Panc1 (cell line): ENCODE measurements around the gene FARS2. TPM values are rescaled to one million over a fixed set of nuclear protein-coding genes. Genes with fewer than 3 reads are reported as not detected.

ENCODE experiments used
- ATAC-seq: fragments of 200-7000 bp; cut with Tn5 transposase; 2 replicates; pipeline ENCODE4 v1.9.1; 2020; ENCODE audit warnings: mild to moderate bottlenecking, moderate library complexity
- BruUV-seq: library from RNA; stranded (reverse); fragments of 400-500 nt; replicated peaks from 2 replicates; lab custom pipeline; 2021; lab: Mats Ljungman, UMichigan
- CTCF ChIA-PET: fragments of 300-600 bp; sonication (Branson Sonifier 250); formaldehyde crosslinking; loops from one replicate; lab custom pipeline; 2022; ENCODE audit warnings: antibody characterized with exemption; lab: Charles Lee
- POLR2A ChIA-PET: fragments of 300-600 bp; sonication (Branson Sonifier 250); formaldehyde crosslinking; loops from one replicate; lab custom pipeline; 2022; ENCODE audit warnings: antibody characterized with exemption; lab: Charles Lee
- DNase-seq: peaks from one replicate; pipeline ENCODE4 v3.0.0-alpha.2; 2010; ENCODE audit warnings: low read depth, low spot score
- H3K27ac ChIP-seq: 2 replicates; pipeline ENCODE4 v1.5.1; 2011; ENCODE audit warnings: mild to moderate bottlenecking, low read length, inconsistent platforms
- H3K27me3 ChIP-seq: fragments of 200-500 bp; sonication (Bioruptor generic); 2 replicates; pipeline ENCODE4 v1.6.0; 2014; ENCODE audit warnings: low read length, inconsistent platforms; ENCODE audit not compliant: control insufficient read depth, insufficient read depth
- H3K36me3 ChIP-seq: fragments of 200-500 bp; sonication (Bioruptor generic); 2 replicates; pipeline ENCODE4 v1.5.1; 2014; ENCODE audit warnings: inconsistent platforms, mild to moderate bottlenecking, low read length, moderate library complexity; ENCODE audit not compliant: control insufficient read depth, insufficient read depth
- H3K4me1 ChIP-seq: 2 replicates; pipeline ENCODE4 v1.5.1; 2011; ENCODE audit warnings: inconsistent platforms, mild to moderate bottlenecking, low read length, moderate library complexity; ENCODE audit not compliant: control insufficient read depth, insufficient read depth
- H3K4me3 ChIP-seq, 2 experiments: 2 replicates each; pipeline ENCODE4 v1.5.1; 2011 to 2012; ENCODE audit warnings: low read depth in 2 of 2, low read length in 2 of 2, mild to moderate bottlenecking in 2 of 2, inconsistent platforms in 1 of 2, moderate library complexity in 1 of 2
- H3K9me3 ChIP-seq: fragments of 200-500 bp; sonication (Bioruptor generic); 2 replicates; pipeline ENCODE4 v1.5.1; 2014; ENCODE audit warnings: low read depth, mild to moderate bottlenecking, inconsistent platforms, low read length, moderate library complexity; ENCODE audit not compliant: control insufficient read depth, insufficient read depth
- POLR2AphosphoS5 ChIP-seq: IDR thresholded peaks from 2 replicates; pipeline ENCODE4 v1.6.1; 2012; ENCODE audit warnings: mild to moderate bottlenecking, low read depth, low read length, moderate library complexity
- SIN3A ChIP-seq: IDR thresholded peaks from 2 replicates; pipeline ENCODE4 v1.6.1; 2012; ENCODE audit warnings: low read depth, mild to moderate bottlenecking, low read length, moderate library complexity, borderline replicate concordance; ENCODE audit not compliant: insufficient read depth
- TCF7L2 ChIP-seq: IDR thresholded peaks from 2 replicates; pipeline ENCODE4 v1.6.1; 2011; ENCODE audit warnings: mild to moderate bottlenecking, low read depth, low read length, inconsistent platforms
- in situ Hi-C: cut with HindIII; loops from 2 replicates; pipeline ENCODE4 v1.10.0; 2016; ENCODE audit warnings: low sequenced_read_pairs, low pct_unique_long_range_greater_than_20kb
- intact Hi-C: fragments of 100-400 bp; cut with micrococcal nuclease; formaldehyde crosslinking; loops from one replicate; pipeline ENCODE4 v1.10.0; 2022; ENCODE audit not compliant: unreplicated experiment
- total RNA-seq: library from RNA; stranded (reverse); gene quantifications from one replicate; pipeline ENCODE4 v1.2.1, GENCODE V29; 2021; ENCODE audit not compliant: unreplicated experiment
- TF ChIP-seq, protein P1 (sequence below), 2 experiments: IDR thresholded peaks; 2 replicates each; pipeline ENCODE4 v1.6.1; 2011 to 2012; ENCODE audit warnings: low read depth in 2 of 2, control low read depth in 1 of 2, low read length in 1 of 2, mild to moderate bottlenecking in 1 of 2, moderate library complexity in 1 of 2; ENCODE audit not compliant: insufficient read depth in 1 of 2
- TF ChIP-seq, protein P2 (sequence below): fragments of 450-650 bp; IDR thresholded peaks from 2 replicates; pipeline ENCODE4 v1.5.1; 2017; ENCODE audit warnings: mild to moderate bottlenecking

Gene FARS2
- total RNA-seq, 1 experiment from 2014 or later: 12.8 TPM

DNA sequence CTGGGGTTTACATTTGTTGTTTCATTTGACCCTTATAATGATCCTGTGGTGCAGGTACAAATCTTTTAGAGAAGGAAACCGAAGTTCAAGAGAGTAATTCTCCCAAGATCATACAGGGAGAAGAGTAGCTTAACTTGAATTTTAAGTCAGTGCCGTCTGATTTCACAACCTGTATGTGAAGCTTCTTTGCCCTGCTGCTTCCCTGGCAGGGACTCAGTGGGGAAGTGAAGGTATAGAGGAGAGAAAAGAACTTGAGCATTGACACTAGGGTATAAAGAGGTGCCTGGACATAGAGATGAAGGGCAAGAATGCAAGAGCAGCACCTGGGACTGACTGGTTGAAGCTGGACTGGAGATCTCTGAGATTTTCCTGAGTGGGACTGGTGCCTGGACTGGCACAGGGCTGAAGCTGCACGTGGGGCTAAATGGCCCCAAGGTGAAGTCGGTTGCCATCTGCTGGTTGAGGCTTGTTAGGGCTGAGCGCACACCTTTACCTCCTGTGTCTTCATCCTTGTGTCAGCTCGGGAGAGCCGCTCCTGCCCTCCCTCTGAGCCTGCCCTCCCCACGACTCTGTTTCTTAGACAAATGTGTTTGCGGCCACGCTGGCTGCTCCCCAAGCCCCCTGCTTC, 41.8 kb downstream of the FARS2 start:
- no peaks in the 10 kb centered on the region for H3K9me3 ChIP-seq
- intact Hi-C loops: no loop called here
- H3K4me1 ChIP-seq: peaks cover 6% of the 10 kb centered on the region; the same call in 1 of the 2 replicates
- no peak overlapping the region for H3K27ac ChIP-seq
- TF ChIP-seq, protein P1, sequence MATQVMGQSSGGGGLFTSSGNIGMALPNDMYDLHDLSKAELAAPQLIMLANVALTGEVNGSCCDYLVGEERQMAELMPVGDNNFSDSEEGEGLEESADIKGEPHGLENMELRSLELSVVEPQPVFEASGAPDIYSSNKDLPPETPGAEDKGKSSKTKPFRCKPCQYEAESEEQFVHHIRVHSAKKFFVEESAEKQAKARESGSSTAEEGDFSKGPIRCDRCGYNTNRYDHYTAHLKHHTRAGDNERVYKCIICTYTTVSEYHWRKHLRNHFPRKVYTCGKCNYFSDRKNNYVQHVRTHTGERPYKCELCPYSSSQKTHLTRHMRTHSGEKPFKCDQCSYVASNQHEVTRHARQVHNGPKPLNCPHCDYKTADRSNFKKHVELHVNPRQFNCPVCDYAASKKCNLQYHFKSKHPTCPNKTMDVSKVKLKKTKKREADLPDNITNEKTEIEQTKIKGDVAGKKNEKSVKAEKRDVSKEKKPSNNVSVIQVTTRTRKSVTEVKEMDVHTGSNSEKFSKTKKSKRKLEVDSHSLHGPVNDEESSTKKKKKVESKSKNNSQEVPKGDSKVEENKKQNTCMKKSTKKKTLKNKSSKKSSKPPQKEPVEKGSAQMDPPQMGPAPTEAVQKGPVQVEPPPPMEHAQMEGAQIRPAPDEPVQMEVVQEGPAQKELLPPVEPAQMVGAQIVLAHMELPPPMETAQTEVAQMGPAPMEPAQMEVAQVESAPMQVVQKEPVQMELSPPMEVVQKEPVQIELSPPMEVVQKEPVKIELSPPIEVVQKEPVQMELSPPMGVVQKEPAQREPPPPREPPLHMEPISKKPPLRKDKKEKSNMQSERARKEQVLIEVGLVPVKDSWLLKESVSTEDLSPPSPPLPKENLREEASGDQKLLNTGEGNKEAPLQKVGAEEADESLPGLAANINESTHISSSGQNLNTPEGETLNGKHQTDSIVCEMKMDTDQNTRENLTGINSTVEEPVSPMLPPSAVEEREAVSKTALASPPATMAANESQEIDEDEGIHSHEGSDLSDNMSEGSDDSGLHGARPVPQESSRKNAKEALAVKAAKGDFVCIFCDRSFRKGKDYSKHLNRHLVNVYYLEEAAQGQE (IDR thresholded peaks at IDR 0.05; ENCODE audit: insufficient read depth in 1 of 2, low read depth in 2 of 2, low read length in 1 of 2): no peak
- TF ChIP-seq, protein P2, sequence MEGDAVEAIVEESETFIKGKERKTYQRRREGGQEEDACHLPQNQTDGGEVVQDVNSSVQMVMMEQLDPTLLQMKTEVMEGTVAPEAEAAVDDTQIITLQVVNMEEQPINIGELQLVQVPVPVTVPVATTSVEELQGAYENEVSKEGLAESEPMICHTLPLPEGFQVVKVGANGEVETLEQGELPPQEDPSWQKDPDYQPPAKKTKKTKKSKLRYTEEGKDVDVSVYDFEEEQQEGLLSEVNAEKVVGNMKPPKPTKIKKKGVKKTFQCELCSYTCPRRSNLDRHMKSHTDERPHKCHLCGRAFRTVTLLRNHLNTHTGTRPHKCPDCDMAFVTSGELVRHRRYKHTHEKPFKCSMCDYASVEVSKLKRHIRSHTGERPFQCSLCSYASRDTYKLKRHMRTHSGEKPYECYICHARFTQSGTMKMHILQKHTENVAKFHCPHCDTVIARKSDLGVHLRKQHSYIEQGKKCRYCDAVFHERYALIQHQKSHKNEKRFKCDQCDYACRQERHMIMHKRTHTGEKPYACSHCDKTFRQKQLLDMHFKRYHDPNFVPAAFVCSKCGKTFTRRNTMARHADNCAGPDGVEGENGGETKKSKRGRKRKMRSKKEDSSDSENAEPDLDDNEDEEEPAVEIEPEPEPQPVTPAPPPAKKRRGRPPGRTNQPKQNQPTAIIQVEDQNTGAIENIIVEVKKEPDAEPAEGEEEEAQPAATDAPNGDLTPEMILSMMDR: peak; percentile 74
- H3K27me3 ChIP-seq: no peaks in the 10 kb centered on the region
- ATAC-seq (peak; percentile 90), DNase-seq (peak; percentile 61)
- no TSS peak for BruUV-seq
- CTCF ChIA-PET: interaction anchor here (0.6 to 0.7 kb wide), 2 partner anchors 77 to 159 kb away, joined by 4 read pairs; no protein-coding TSS in a partner anchor
- POLR2A ChIA-PET: no interaction called here
- in situ Hi-C loops: no loop called here
- no peaks in the 10 kb centered on the region for H3K36me3 ChIP-seq
- no peak overlapping the region for H3K4me3 ChIP-seq

DNA sequence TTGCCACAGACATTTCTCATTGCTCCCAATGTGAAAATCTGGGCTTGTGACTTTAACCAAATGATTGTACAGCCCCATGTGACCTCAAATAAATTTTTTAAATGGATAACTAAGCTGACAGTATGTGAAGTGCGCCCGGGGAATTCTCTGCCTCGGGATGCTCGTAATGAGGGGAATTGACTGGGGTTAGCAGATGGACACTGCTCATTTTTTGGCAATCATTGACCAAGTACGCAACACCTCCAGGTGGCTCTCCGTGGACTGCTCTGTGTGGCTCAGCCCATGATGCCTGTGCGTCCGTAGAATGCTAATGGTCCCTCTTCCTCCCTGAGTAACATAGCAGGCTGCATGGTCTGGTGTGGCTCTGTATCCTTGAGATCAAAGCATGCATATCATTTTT, 42.4 kb downstream of the FARS2 start:
- ATAC-seq (no peak), DNase-seq (no peak)
- Histone ChIP-seq H3K9me3 (no peaks in the 10 kb centered on the region), H3K27me3 (no peaks in the 10 kb centered on the region), H3K36me3 (no peaks in the 10 kb centered on the region), H3K4me3 (no peak overlapping the region), H3K27ac (no peak overlapping the region), H3K4me1 (peaks cover 6% of the 10 kb centered on the region; the same call in 1 of the 2 replicates)
- POLR2A ChIA-PET: no interaction called here
- no TSS peak for BruUV-seq
- CTCF ChIA-PET: interaction anchor here (0.6 to 0.7 kb wide), 2 partner anchors 76 to 160 kb away, joined by 4 read pairs; no protein-coding TSS in a partner anchor
- intact Hi-C loops: no loop called here
- no peak for TF ChIP-seq POLR2AphosphoS5
- in situ Hi-C loops: no loop called here

GRCh38 chr6:5305968-5306626, 44.8 kb downstream of the FARS2 start:
- Histone ChIP-seq H3K9me3 (no peaks in the 10 kb centered on the region), H3K4me1 (peaks cover 6% of the 10 kb centered on the region; the same call in 1 of the 2 replicates), H3K4me3 (no peak overlapping the region), H3K36me3 (no peaks in the 10 kb centered on the region), H3K27me3 (no peaks in the 10 kb centered on the region), H3K27ac (peak overlapping the region; percentile 48; the same call in 1 of the 2 replicates)
- BruUV-seq: no TSS peak
- CTCF ChIA-PET: no interaction called here
- intact Hi-C loops: no loop called here
- ATAC-seq: no peak
- TF ChIP-seq, protein P2: no peak
- TF ChIP-seq, protein P1 (IDR thresholded peaks at IDR 0.05; ENCODE audit: insufficient read depth in 1 of 2, low read depth in 2 of 2, low read length in 1 of 2): no peak
- TF ChIP-seq SIN3A (no peak), TCF7L2 (no peak), POLR2AphosphoS5 (no peak)
- POLR2A ChIA-PET: no interaction called here
- in situ Hi-C loops: no loop called here
- no peak for DNase-seq
